ENCODE measurements around the gene BLMH.
A peak's percentile ranks its signal among the peaks of the same experiment; 100 is the strongest.

BLMH gene, protein sequence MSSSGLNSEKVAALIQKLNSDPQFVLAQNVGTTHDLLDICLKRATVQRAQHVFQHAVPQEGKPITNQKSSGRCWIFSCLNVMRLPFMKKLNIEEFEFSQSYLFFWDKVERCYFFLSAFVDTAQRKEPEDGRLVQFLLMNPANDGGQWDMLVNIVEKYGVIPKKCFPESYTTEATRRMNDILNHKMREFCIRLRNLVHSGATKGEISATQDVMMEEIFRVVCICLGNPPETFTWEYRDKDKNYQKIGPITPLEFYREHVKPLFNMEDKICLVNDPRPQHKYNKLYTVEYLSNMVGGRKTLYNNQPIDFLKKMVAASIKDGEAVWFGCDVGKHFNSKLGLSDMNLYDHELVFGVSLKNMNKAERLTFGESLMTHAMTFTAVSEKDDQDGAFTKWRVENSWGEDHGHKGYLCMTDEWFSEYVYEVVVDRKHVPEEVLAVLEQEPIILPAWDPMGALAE

GRCh38 chr17:30291543-30292285, at the start of gene BLMH:
TSS of gene BLMH (minus strand) at chr17:30291944. CDS start at chr17:30291819, 125 bp downstream.
- peak; percentile 84 for DNase-seq (ENCODE audit: low read depth)

DNA sequence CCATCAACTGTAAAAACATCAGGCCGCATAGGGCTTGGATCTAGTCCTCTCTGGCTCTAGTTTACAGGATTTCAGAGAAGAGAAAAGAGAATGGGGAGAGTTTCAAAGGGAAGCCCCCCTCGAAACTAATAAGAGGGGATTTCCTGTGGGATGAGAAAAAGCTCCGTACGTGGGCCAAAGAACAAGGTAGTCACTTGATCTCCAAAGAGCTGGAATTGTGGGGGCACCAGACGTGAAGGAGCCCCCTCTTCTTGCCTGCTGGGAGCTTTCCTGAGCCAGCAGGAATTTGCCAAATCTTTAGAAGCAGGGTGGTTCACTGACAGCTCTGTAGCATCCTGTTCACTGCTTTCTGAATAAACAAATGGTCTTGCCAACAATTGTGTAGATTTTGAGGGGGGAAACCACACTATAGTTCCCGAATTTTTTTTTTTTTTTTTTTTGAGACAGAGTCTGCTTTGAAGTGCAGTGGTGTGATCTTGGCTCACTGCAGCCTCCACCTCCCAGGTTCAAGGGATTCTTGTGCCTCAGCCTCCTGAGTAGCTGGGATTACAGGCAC, 49.1 kb upstream of the BLMH start:
- DNase-seq (ENCODE audit: low read depth), result no peak

- DNase-seq (ENCODE audit: low read depth), result no peak
Observed at GRCh38 chr17:30339086-30339485, 47.3 kb upstream of the BLMH start.

DNA sequence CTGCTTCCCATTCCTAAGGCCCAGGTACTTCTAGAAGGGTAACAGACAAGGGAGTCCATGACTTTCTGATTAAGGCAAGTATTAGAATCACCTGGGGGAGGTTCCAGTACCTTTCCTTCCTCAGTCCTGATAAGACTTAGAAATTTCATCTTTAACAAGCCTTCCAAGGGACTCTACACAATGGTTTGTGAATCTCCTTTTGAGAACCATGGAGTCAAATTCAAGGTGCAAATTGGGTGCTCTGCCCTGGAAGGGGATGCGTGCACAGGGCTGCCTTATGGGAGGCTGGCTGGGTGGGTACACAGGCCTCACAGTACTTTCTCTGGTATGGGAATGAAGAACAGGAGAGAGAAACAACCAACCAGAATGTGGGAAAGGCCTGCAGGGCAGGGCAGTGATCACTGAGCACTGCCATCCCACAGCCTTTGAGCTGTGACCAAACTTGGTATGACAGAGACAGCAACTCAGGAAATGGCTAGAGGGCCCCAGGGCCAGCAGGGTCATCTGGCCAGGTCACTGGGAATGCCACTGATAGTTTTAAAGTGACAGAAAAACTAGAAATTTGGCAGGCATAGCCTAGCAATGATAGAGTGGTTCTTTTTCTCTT, 45.8 kb upstream of the BLMH start:
- DNase-seq (ENCODE audit: low read depth), result no peak

DNA sequence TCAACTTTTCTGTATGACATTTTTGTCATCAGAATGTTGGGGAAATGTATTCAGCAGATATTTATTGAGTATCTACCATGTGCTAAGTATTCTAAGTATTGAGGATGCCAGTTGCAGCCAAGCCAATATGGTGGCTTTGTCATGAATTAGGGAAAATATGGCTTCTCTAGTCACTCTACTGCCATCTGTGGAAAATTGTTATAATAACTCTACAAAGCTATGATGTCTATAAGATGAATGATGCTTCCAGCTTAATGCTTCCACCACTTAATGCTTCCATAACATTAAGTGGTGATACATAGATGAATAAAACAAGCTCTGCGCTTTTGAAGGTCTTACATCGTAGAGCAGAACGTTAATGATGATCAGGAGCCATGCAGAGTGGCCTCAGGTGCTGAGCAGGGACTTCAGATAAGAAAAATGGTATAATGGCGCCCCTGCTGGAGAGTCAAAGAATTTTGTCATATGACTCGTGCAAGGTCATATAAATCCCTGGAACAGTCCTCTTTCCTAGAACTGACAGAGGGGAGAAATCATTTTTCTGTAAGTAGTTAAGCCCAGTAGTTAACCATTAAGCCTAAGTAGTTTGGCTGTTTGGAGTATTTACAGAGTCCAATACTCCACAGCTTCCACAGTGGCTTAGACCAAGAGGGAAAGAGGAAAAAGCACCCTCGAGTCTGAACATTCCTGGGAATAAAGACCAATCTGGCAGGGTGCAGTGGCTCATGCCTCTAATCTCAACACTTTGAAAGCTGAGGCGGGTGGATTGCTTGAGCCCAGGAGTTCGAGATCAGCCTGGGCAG, 44.8 kb upstream of the BLMH start:
- peak; percentile 50 for DNase-seq (ENCODE audit: low read depth)

DNA sequence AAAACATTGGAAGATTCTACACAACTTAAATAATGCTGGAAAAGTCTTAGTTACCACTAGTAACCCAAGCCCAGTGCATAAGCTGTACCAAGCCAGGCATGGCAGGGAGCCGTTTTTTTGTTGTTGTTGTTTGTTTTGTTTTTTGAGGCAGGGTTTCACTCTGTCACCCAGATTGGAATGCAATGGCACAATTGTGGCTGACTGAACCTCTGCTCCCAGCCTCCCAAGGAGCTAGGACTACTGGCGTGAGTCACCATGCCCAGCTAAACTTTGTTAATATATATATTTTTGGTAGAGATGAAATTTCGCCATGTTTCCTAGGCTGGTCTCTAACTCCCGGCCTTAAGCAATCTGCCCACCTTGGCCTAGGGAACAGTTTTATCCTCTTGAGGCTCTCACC, 42.7 kb upstream of the BLMH start:
- no peak for DNase-seq (ENCODE audit: low read depth)

GRCh38 chr17:30333503-30334360, 42.0 kb upstream of the BLMH start, which contains the start of gene TMIGD1:
TSS of gene TMIGD1 (minus strand) at chr17:30334057. CDS start at chr17:30332133, 1,924 bp downstream.
- DNase-seq (ENCODE audit: low read depth), result no peak

DNA sequence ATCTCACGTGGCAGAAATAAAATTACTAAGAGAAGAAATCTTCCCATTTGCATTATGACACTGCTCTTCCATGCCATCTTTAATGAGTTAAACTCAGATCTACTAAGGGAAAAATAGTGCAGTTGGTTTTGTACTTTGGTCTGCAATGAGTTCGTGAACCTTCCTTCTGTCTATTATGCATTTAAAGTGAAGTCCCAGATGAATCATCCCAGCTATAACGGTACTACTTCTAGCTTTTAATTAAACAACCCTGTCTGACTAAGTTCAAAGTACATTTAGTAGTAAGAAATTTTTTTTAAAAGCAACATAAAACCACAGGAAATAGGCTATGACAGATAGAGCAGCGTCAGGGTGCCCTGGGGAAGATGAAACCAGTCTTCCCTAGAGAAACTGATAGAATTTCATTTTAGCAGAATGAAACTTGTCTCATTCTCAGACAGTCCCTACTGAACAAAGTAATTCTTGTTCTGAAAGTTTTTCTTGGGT, 40.4 kb upstream of the BLMH start:
- DNase-seq (ENCODE audit: low read depth), result peak; percentile 40

DNA sequence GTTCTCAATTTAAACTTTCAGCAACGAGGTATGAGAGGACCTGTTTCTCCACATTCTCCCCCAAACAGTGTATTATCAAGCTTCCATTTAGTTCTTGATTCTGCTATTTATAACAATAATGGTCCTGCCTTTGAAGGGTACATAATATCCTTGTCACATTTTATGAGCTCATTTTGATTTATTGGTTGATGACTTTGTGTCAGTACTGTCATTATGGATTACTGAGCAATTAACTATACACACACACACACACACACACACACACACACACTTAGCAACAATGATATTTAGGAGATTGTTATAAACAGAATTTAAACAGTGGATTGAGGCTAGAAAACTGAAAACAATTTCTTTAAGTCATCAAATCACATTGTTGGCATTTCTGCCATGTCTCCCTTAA, 35.1 kb upstream of the BLMH start:
- DNase-seq (ENCODE audit: low read depth), result no peak

DNA sequence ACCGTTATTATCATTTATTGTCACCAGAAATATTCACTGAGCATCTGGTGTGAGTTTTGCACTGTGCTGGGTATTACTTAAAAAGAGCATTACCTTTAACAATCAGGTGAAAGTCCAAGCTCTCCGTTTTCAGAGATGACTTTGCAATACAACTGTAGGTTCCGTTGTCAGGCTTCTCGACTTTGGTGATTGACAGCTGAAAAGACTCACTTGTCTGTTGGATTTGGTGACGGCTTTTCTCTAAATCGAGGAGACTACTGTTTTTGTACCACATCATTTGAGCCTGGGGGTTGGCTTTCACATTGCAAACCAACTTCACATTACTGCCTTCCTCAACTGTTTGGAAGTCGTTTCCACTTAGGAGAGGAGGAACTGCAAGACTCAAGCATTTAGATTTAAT, 33.0 kb upstream of the BLMH start:
- no peak for DNase-seq (ENCODE audit: low read depth)

DNA sequence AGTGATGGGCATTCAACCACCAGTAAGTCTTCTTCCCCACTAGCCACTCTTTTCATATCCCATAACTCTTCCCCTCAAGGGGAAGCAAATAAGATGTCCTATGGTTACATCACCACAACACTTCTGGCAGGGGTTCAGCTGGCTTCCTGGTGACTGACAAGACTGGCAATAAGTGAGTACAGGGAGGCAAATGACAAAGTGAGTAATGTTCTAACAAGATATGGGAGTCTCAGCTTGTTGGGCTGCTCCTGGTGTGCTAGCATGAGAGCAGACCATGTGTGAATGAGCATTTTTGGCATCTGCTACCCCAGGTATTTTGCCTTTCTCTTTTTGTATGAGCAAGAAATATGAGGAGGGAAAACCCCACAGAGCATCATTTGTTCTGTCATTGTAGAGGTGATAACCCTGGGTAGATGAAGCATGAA, 32.2 kb upstream of the BLMH start:
- DNase-seq (ENCODE audit: low read depth), result peak; percentile 33

DNA sequence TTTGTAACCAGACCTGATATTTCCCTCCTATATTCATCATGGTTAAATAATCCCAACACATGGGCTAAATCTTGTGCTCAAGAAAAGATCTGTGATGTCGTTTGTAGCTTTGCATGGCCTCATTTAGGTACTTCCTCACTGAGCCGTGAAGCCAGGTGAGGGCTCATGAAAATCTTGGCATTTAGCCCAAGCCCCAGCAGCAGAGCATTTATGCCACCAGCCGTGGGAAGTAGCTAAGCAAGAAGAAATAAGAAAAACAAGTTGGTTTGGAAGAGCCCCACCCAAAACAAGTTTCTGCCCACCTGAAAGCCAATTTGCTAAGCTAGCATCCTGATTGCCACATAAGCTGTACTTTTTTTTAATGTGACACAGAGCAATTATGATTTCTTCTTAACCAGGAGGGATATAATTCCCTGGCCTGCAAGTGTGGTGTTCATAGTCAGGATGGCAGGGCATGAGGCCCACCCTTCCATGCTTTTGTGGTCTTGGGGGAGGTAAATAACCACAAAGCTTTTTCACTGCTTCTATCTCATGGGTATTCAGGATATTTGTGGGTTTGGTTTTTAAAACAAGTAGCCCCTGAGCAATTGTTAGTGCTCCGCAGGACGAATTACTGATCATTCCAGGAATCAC, 31.6 kb upstream of the BLMH start:
- DNase-seq (ENCODE audit: low read depth), result no peak

DNA sequence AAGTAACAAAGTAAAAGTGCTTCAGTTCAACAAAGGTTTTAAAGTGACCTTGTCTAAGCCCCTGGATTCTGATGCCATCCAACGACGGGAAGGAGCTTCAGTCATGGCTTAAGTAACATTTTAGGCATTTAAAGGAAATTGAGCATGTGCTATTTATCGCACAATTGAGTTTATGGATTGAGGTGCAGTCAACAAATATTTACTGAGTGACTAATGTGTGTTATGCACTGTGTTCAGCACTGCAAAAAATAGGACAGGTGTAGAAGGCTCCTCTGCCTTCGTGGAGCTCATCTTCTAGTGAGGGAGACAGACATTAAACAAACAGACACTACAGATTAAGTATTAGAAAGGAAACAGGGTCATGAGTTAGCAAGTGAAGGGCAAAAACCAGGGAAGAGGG, 29.6 kb upstream of the BLMH start:
- no peak for DNase-seq (ENCODE audit: low read depth)

GRCh38 chr17:30318155-30318554, 26.4 kb upstream of the BLMH start:
- DNase-seq (ENCODE audit: low read depth), result no peak

GRCh38 chr17:30316736-30317135, 25.0 kb upstream of the BLMH start:
- DNase-seq (ENCODE audit: low read depth), result no peak

GRCh38 chr17:30315106-30315505, 23.4 kb upstream of the BLMH start:
- DNase-seq (ENCODE audit: low read depth), result no peak

DNA sequence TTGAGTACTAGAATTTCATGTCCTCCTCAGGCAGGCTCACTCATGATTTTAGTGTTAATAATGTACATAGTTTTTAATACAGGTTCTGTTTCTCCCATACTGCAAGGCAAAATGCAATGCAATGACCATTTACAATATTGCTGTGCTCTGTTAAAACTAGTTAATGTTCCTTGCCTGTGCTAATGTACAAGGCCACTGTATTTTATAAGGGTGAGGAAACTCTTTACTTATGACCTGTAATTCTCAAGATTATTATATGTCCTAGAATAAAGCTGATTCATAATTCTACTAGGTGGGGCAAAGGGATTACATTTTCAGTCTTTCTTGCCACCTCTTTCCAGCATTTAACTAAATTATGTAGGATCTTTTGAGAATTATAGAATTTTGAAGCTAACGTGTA, 22.7 kb upstream of the BLMH start:
- DNase-seq (ENCODE audit: low read depth), result no peak

DNA sequence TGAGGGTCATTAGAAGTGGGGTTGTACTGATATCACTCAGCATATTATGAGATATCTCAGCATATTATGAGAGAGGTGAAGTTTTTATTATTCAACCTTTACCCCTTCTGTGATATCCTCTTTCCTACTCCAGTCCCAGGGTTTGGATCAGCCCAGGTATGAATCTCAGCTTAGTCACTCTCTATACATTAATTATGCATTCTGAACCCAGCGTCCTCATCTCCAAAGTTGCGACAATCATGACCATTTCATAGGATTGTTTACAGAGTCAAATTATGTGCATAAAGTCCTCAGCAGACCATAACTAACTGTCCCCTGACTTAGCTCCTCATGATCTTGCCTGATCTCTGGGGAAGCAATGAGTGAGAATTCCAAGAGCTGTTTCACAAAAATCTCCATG, 20.5 kb upstream of the BLMH start:
- DNase-seq (ENCODE audit: low read depth), result no peak

GRCh38 chr17:30310562-30310961, 18.8 kb upstream of the BLMH start:
- no peak for DNase-seq (ENCODE audit: low read depth)

GRCh38 chr17:30309591-30309990, 17.8 kb upstream of the BLMH start:
- no peak for DNase-seq (ENCODE audit: low read depth)

All from activated T-cell treated with anti-CD3 and anti-CD28 coated beads for 24 hours (primary cell).